ENCODE data around the gene PGAP2. TPM values are rescaled to one million over a fixed set of nuclear protein-coding genes. Genes with fewer than 3 reads are reported as not detected.

The PGAP2 gene
- total and polyA plus RNA-seq, 9 donors: 7.7 to 17.6 (median 13.1) TPM

- no peaks in the 10 kb centered on the region for H3K9me3 ChIP-seq
- TF ChIP-seq EP300 (IDR thresholded peaks at IDR 0.05) (no peak), CTCF (IDR thresholded peaks at IDR 0.05) (no peak), POLR2A (IDR thresholded peaks at IDR 0.05) (no peak)
- no peak overlapping the region for H3K27ac ChIP-seq
- intact Hi-C loops (cut with DNase I): no loop called here
- H3K4me1 ChIP-seq (ENCODE audit: insufficient read depth): peaks cover 15% of the 10 kb centered on the region
- no peaks in the 10 kb centered on the region for H3K27me3 ChIP-seq
- H3K4me3 ChIP-seq: no peak overlapping the region
- no peak for DNase-seq
- 91 to 92% (median 91%) methylated on average over 5 of the region's 5 CpGs for WGBS, 3 donors
- no peaks in the 10 kb centered on the region for H3K36me3 ChIP-seq
Measured at GRCh38 chr11:3866206-3866605, 57.8 kb downstream of the PGAP2 start.

GRCh38 chr11:3866836-3867208, 58.5 kb downstream of the PGAP2 start:
- Histone ChIP-seq H3K4me1 (ENCODE audit: insufficient read depth) (peaks cover 15% of the 10 kb centered on the region), H3K36me3 (no peaks in the 10 kb centered on the region), H3K27me3 (no peaks in the 10 kb centered on the region), H3K27ac (no peak overlapping the region), H3K9me3 (no peaks in the 10 kb centered on the region), H3K4me3 (no peak overlapping the region)
- intact Hi-C loops (cut with DNase I): no loop called here
- TF ChIP-seq EP300 (IDR thresholded peaks at IDR 0.05) (no peak), CTCF (IDR thresholded peaks at IDR 0.05) (no peak), POLR2A (IDR thresholded peaks at IDR 0.05) (no peak)
- no peak for DNase-seq

GRCh38 chr11:3867209-3868091, 59.1 kb downstream of the PGAP2 start:
- Histone ChIP-seq H3K27ac (no peak overlapping the region), H3K36me3 (no peaks in the 10 kb centered on the region), H3K4me3 (no peak overlapping the region), H3K27me3 (no peaks in the 10 kb centered on the region), H3K9me3 (no peaks in the 10 kb centered on the region), H3K4me1 (ENCODE audit: insufficient read depth) (peaks cover 15% of the 10 kb centered on the region)
- DNase-seq: peak in 1 of 5 donors; percentile 24
- intact Hi-C loops (cut with DNase I): no loop called here
- TF ChIP-seq EP300 (IDR thresholded peaks at IDR 0.05) (no peak), CTCF (IDR thresholded peaks at IDR 0.05) (no peak), POLR2A (IDR thresholded peaks at IDR 0.05) (no peak)
- WGBS, 3 donors: 14 to 17% (median 15%) methylated on average over 6 of the region's 6 CpGs

GRCh38 chr11:3873712-3874349, 65.5 kb downstream of the PGAP2 start:
- intact Hi-C loops (cut with DNase I): no loop called here
- no peak overlapping the region for H3K27ac ChIP-seq
- no peak for DNase-seq
- no peak overlapping the region for H3K4me3 ChIP-seq
- peaks cover 2% of the 10 kb centered on the region for H3K4me1 ChIP-seq (ENCODE audit: insufficient read depth)
- 92 to 100% (median 94%) methylated on average over 2 of the region's 2 CpGs for WGBS, 3 donors
- TF ChIP-seq EP300 (IDR thresholded peaks at IDR 0.05) (no peak), CTCF (IDR thresholded peaks at IDR 0.05) (no peak), POLR2A (IDR thresholded peaks at IDR 0.05) (no peak)
- no peaks in the 10 kb centered on the region for H3K27me3 ChIP-seq
- H3K36me3 ChIP-seq: no peaks in the 10 kb centered on the region
- H3K9me3 ChIP-seq: no peaks in the 10 kb centered on the region

Small RNAs within 50 kb of the gene (small RNA-seq; reads per million reads assigned to genes)
- not detected for gene RNU7-50P

Other genes with a start within 250 kb of the PGAP2 start
- gene ART5, start 166.6 kb upstream of the PGAP2 start, total RNA-seq: 1 to 10 TPM; 1.3 to 6.5 (median 3.8) TPM
- 1 to 10 TPM; 2.8 to 3.1 TPM for gene ART5, start 166.6 kb upstream of the PGAP2 start, polyA plus RNA-seq
- gene ART1, start 163.4 kb upstream of the PGAP2 start, total RNA-seq: under 1 TPM in 1 of 7 donors, not detected in 6; 0.15 TPM
- gene ART1, start 163.4 kb upstream of the PGAP2 start, polyA plus RNA-seq: not detected
- gene CHRNA10, start 137.2 kb upstream of the PGAP2 start, total RNA-seq: 1 to 10 TPM in 4 of 7 donors, under 1 TPM in 3; 0.34 to 3.9 (median 1.1) TPM
- gene CHRNA10, start 137.2 kb upstream of the PGAP2 start, polyA plus RNA-seq: under 1 TPM; 0.54 to 0.72 TPM
- 100 to 1,000 TPM in 3 of 7 donors, 10 to 100 TPM in 4; 59.4 to 126 (median 94.5) TPM for gene NUP98, start 11.0 kb upstream of the PGAP2 start, total RNA-seq
- 10 to 100 TPM; 38.5 to 67.4 TPM for gene NUP98, start 11.0 kb upstream of the PGAP2 start, polyA plus RNA-seq
- 10 to 100 TPM; 23.6 to 49.2 (median 39.6) TPM for gene RHOG, start 32.4 kb downstream of the PGAP2 start, total RNA-seq
- 10 to 100 TPM; 23.3 to 41.0 TPM for gene RHOG, start 32.4 kb downstream of the PGAP2 start, polyA plus RNA-seq
- gene STIM1, start 47.1 kb downstream of the PGAP2 start, total RNA-seq: 10 to 100 TPM; 26.1 to 68.5 (median 58.7) TPM
- 10 to 100 TPM; 54.7 to 75.2 TPM for gene STIM1, start 47.1 kb downstream of the PGAP2 start, polyA plus RNA-seq

Data from ovary (tissue), 9 donors.